ENCODE data around the gene BICC1. TPM values are rescaled to one million over a fixed set of nuclear protein-coding genes. Genes with fewer than 3 reads are reported as not detected.

The BICC1 gene
- total RNA-seq, 2 donors from 2014 or later, result 0.27 to 0.40 TPM

GRCh38 chr10:58721601-58722281 is 209.1 kb downstream of the BICC1 start:
- no peaks in the 10 kb centered on the region for H3K36me3 ChIP-seq (ENCODE audit: control insufficient read depth, insufficient read depth, low read length)
- TF ChIP-seq CTCF (conservative IDR thresholded peaks at IDR 0.05), result no peak
- Mint-ChIP-seq H3K36me3 (ENCODE audit: low read depth) (no peaks in the 10 kb centered on the region), H3K27me3 (ENCODE audit: insufficient read depth) (no peaks in the 10 kb centered on the region), H3K4me3 (no peak overlapping the region), H3K4me1 (no peaks in the 10 kb centered on the region), H3K9me3 (no peaks in the 10 kb centered on the region), H3K27ac (no peak overlapping the region)
- WGBS, 2 experiments (ENCODE audit: insufficient coverage in 1 of 2, insufficient read length in 1 of 2), result 91 to 92% methylated on average over 3 to 4 of the region's 4 CpGs
- H3K9ac ChIP-seq (ENCODE audit: extremely low read depth, low read length, poor library complexity, severe bottlenecking), result no peak overlapping the region
- H3K9me3 ChIP-seq (ENCODE audit: control insufficient read depth, low read length), result no peaks in the 10 kb centered on the region
- DNase-seq, result no peak
- H3K27me3 ChIP-seq (ENCODE audit: control insufficient read depth, insufficient read depth, low read length, poor library complexity, severe bottlenecking), result no peaks in the 10 kb centered on the region
- no peak overlapping the region for H3K27ac ChIP-seq (ENCODE audit: low read depth, low read length)
- H3K4me1 ChIP-seq (ENCODE audit: control insufficient read depth, insufficient read depth, low read length), result no peaks in the 10 kb centered on the region
- H3K4me3 ChIP-seq (ENCODE audit: low read length), result no peak overlapping the region

GRCh38 chr10:58723186-58723585 is 210.5 kb downstream of the BICC1 start:
- 91 to 100% methylated on average over 2 of the region's 2 CpGs for WGBS, 2 experiments (ENCODE audit: insufficient coverage in 1 of 2, insufficient read length in 1 of 2)
- no peak for TF ChIP-seq CTCF (conservative IDR thresholded peaks at IDR 0.05)
- H3K4me3 Mint-ChIP-seq, result no peak overlapping the region
- no peaks in the 10 kb centered on the region for H3K9me3 Mint-ChIP-seq
- no peak for DNase-seq
- Histone ChIP-seq H3K27me3 (ENCODE audit: control insufficient read depth, insufficient read depth, low read length, poor library complexity, severe bottlenecking) (no peaks in the 10 kb centered on the region), H3K9ac (ENCODE audit: extremely low read depth, low read length, poor library complexity, severe bottlenecking) (no peak overlapping the region), H3K27ac (ENCODE audit: low read depth, low read length) (no peak overlapping the region), H3K4me3 (ENCODE audit: low read length) (no peak overlapping the region), H3K4me1 (ENCODE audit: control insufficient read depth, insufficient read depth, low read length) (no peaks in the 10 kb centered on the region), H3K9me3 (ENCODE audit: control insufficient read depth, low read length) (no peaks in the 10 kb centered on the region), H3K36me3 (ENCODE audit: control insufficient read depth, insufficient read depth, low read length) (no peaks in the 10 kb centered on the region)
- no peaks in the 10 kb centered on the region for H3K27me3 Mint-ChIP-seq (ENCODE audit: insufficient read depth)
- no peaks in the 10 kb centered on the region for H3K4me1 Mint-ChIP-seq
- H3K36me3 Mint-ChIP-seq (ENCODE audit: low read depth), result no peaks in the 10 kb centered on the region
- no peak overlapping the region for H3K27ac Mint-ChIP-seq

- Histone ChIP-seq H3K27me3 (ENCODE audit: control insufficient read depth, insufficient read depth, low read length, poor library complexity, severe bottlenecking) (no peaks in the 10 kb centered on the region), H3K36me3 (ENCODE audit: control insufficient read depth, insufficient read depth, low read length) (no peaks in the 10 kb centered on the region), H3K4me3 (ENCODE audit: low read length) (no peak overlapping the region), H3K27ac (ENCODE audit: low read depth, low read length) (no peak overlapping the region), H3K9ac (ENCODE audit: extremely low read depth, low read length, poor library complexity, severe bottlenecking) (no peak overlapping the region), H3K4me1 (ENCODE audit: control insufficient read depth, insufficient read depth, low read length) (no peaks in the 10 kb centered on the region), H3K9me3 (ENCODE audit: control insufficient read depth, low read length) (no peaks in the 10 kb centered on the region)
- DNase-seq, result no peak
- Mint-ChIP-seq H3K27me3 (ENCODE audit: insufficient read depth) (no peaks in the 10 kb centered on the region), H3K36me3 (ENCODE audit: low read depth) (no peaks in the 10 kb centered on the region), H3K9me3 (no peaks in the 10 kb centered on the region), H3K4me1 (no peaks in the 10 kb centered on the region), H3K4me3 (no peak overlapping the region), H3K27ac (no peak overlapping the region)
- WGBS, 2 experiments (ENCODE audit: insufficient coverage in 1 of 2, insufficient read length in 1 of 2), result 88% methylated on average over 1 of the region's 1 CpG; no CpG with 5 or more reads in 1 of the 2 experiments
- no peak for TF ChIP-seq CTCF (conservative IDR thresholded peaks at IDR 0.05)
These were observed 211.3 kb downstream of the BICC1 start for GRCh38 chr10:58723966-58724365.

Data from endodermal cell (in vitro differentiated cells).